HG02852 (cell line): ENCODE measurements around the gene RPL23.

ENCODE experiments used
- ATAC-seq: cut with Tn5 transposase; IDR thresholded peaks from one replicate; pipeline ENCODE4 v1.9.1; 2021; ENCODE audit warnings: mild to moderate bottlenecking, moderate library complexity; ENCODE audit not compliant: unreplicated experiment

The RPL23 gene

GRCh38 chr17:38853292-38854219 lies at the start of gene RPL23:
Gene RPL23, minus strand, starts transcription at chr17:38853721. Its CDS starts 11 bp downstream, at chr17:38853710.
- peak; percentile 81 for ATAC-seq

GRCh38 chr17:38900978-38901656 lies 47.6 kb upstream of the RPL23 start:
- ATAC-seq = no peak

GRCh38 chr17:38899421-38899820 lies 45.9 kb upstream of the RPL23 start:
- no peak for ATAC-seq

- ATAC-seq = peak; percentile 74
These were observed 45.4 kb upstream of the RPL23 start for GRCh38 chr17:38898812-38899348.

GRCh38 chr17:38898291-38898679 lies 44.8 kb upstream of the RPL23 start:
- no peak for ATAC-seq

GRCh38 chr17:38897671-38898290 lies 44.3 kb upstream of the RPL23 start:
- no peak for ATAC-seq

- no peak for ATAC-seq
These were observed 43.7 kb upstream of the RPL23 start for GRCh38 chr17:38897176-38897575.

- ATAC-seq = no peak
These were observed 42.9 kb upstream of the RPL23 start for GRCh38 chr17:38896346-38896954.

- no peak for ATAC-seq
These were observed 40.8 kb upstream of the RPL23 start for GRCh38 chr17:38894276-38894675.

GRCh38 chr17:38893607-38894006 lies 40.1 kb upstream of the RPL23 start:
- ATAC-seq = no peak

GRCh38 chr17:38893113-38893512 lies 39.6 kb upstream of the RPL23 start:
- no peak for ATAC-seq

- ATAC-seq = no peak
These were observed 39.1 kb upstream of the RPL23 start for GRCh38 chr17:38892620-38893019.

GRCh38 chr17:38892083-38892482 lies 38.6 kb upstream of the RPL23 start:
- ATAC-seq = no peak

- no peak for ATAC-seq
These were observed 37.9 kb upstream of the RPL23 start for GRCh38 chr17:38891441-38891840.

GRCh38 chr17:38890410-38890746 lies 36.9 kb upstream of the RPL23 start:
- ATAC-seq = no peak

GRCh38 chr17:38889745-38890409 lies 36.4 kb upstream of the RPL23 start:
- no peak for ATAC-seq

GRCh38 chr17:38888842-38889241 lies 35.3 kb upstream of the RPL23 start:
- ATAC-seq = no peak

- no peak for ATAC-seq
These were observed 33.1 kb upstream of the RPL23 start for GRCh38 chr17:38886643-38887010.

- ATAC-seq = no peak
These were observed 32.5 kb upstream of the RPL23 start for GRCh38 chr17:38885728-38886642.
